NCI-H2029 (cell line): ENCODE data around the gene ZNF660.
"Not testable (repeated sequence)": the region's sequence is repeated elsewhere in the genome, so short reads cannot be mapped to it uniquely, and the experiment has no call there.

Experiments
- DNase-seq: peaks from one replicate; lab custom pipeline; 2025; lab: John Stamatoyannopoulos, UW

Gene ZNF660

GRCh38 chr3:44584646-44585501 is at the start of gene ZNF660:
ZNF660 (plus strand) TSS chr3:44584964; CDS start chr3:44594194, 9,230 bp downstream.
- peak; percentile 57 for DNase-seq

GRCh38 chr3:44535364-44535763 is 49.4 kb upstream of the ZNF660 start:
- no peak for DNase-seq

DNA sequence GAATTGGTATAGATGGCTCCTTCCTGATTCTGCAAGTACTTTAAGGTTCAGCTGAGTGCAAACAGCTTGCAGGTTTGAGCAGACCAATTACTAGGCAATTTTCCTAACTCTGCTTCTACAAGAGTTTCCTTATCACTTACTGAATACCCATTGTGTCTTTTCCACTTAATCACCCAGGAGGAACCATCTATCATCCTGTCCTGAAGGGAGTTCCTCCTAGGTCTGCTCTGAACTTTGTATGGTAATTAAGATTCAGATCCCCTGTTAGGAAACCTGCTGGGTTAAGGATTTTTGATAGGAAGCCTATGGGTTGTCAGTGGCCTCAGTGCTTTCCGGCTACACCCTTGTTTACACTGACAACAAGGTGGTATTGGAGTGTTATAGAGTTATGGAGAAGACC is 40.0 kb upstream of the ZNF660 start:
- DNase-seq: not testable (repeated sequence)

DNA sequence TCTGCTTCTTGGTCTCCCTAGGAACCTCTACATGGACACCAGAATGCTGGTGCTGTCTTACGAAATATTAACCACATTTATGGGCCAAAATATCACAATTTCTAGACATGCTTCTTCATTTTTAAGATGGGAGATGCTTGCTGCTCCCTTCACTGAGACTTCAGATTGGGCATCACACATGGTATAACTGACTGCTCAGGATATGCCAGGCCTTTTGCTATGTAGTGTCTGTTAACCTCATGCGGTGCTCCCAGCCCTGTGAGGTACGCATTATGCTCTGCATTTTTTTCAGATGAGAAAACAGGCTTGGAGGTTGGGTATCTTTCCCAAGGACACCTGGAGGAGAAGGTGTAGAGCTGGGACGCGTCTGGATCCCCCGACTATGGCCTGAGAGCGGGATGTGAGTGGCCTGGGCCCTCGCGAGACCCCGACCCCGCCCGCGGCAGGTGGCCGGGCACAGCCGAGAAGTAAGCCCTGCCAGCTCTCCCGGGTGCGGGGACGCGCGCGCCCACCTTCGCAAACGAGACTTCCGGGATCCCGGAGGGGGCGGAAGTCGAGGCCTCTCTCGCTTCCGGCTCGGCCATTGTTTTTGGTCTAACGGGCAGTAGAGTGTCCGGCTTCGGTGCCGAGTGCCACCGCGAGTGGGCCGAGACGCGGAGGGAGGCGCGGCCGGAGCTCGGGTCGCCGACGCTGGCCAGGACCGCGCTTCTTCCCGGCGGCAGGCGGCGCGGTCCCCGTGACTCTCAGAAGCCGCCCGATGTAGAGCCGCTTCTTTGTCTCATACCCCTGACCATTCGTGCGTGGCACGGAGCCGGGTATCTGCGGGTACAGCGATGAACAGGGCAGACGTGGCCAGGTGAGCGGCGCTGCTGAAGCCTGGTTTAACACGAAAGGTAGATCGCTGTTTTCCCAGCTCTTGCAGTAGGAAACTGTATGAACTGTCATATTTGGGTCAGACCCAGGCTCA is 29.9 kb upstream of the ZNF660 start, which contains the start of gene ZKSCAN7:
TSS of gene ZKSCAN7 (plus strand) at position 568 of the 967 bp plus-strand sequence. CDS start 1,855 bp downstream, outside the sequence.
- DNase-seq: peak; percentile 57

DNA sequence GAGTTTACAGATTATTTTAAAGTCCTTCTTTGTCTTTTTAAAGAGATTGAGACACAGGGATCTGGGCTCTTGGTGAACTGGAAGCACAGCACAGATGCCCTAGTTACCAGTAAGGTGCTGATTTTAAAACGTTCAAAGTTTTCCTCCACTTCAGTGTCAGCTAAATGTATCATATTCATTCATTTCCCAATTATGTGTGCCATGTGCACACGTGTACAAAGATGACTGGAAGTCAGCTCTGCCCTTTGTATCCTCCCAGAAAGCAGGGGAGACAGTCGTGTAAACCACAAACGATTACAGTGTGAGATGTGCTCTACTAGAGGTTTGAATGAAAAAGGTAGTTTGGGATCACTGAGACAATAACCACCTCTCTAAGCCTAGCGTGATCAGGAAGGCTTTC is 29.0 kb upstream of the ZNF660 start:
- DNase-seq: no peak

DNA sequence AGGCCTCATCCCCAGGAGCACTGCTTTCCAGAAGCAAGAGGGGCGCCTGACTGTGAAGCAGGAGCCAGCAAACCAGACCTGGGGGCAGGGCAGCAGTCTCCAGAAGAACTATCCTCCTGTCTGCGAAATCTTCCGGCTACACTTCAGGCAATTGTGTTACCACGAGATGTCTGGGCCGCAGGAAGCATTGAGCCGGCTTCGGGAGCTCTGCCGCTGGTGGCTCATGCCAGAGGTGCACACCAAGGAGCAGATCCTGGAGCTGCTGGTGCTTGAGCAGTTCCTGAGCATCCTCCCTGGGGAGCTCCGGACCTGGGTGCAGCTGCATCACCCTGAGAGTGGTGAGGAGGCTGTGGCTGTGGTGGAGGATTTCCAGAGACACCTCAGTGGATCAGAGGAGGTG is 27.7 kb upstream of the ZNF660 start:
- no peak for DNase-seq

DNA sequence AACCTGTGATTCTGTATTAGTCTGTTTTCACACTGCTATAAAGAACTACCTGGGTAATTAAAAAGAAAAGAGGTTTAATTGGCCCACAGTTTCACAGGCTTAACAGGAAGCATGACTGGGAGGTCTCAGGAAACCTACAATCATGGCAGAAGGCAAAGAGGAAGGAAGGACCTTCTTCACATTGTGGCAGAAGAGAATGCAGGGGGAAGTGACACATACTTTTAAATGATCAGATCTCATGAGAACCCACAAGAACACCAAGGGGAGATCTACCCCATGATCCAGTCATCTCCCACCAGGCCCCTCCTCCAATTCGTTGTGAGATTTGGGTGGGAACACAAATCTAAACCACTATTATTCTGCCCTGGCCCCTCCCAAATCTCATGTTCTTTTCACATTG is 23.7 kb upstream of the ZNF660 start:
- no peak for DNase-seq

- DNase-seq: no peak
These were observed 22.6 kb upstream of the ZNF660 start for GRCh38 chr3:44562147-44562546.

- no peak for DNase-seq
These were observed 16.2 kb upstream of the ZNF660 start for GRCh38 chr3:44568561-44568960.

- no peak for DNase-seq
These were observed 13.7 kb upstream of the ZNF660 start for GRCh38 chr3:44571024-44571423.

- DNase-seq: no peak
These were observed 8.2 kb upstream of the ZNF660 start for GRCh38 chr3:44576613-44577012.

GRCh38 chr3:44577354-44577952 is 7.3 kb upstream of the ZNF660 start:
- DNase-seq: not testable (repeated sequence)

- DNase-seq: not testable (repeated sequence)
These were observed 6.4 kb upstream of the ZNF660 start for GRCh38 chr3:44578316-44578715.

DNA sequence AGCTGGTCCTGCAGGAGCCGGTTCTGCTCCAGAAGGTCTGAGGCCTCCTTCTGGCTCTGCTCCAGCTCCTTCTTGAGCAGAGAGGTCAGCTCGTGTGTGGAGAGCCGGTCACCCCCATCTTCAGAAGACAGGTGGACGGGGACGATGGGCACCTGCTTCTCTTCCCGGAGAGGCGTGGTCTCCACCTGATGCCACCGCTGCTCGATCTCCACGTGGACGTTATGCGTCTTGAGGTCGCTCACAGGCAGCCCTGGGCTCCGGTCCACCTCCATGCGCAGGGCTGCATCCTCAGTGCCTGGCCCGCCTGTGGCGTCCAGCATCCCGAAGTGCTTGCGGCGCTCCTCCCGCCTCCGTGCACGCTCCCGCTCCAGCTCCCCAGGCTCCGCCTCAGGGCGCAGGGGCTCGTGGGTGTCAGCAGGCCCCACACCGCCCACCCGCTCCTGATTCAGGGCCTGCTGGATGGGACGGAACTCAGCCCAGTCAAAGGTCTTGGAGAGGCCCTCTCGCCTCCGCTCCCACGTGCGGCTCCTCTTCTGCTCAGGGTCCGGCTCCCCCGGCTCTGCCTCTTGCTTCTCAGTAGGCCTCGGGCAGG is 5.7 kb upstream of the ZNF660 start:
- not testable (repeated sequence) for DNase-seq

GRCh38 chr3:44579749-44580148 is 5.0 kb upstream of the ZNF660 start:
- DNase-seq: not testable (repeated sequence)

DNA sequence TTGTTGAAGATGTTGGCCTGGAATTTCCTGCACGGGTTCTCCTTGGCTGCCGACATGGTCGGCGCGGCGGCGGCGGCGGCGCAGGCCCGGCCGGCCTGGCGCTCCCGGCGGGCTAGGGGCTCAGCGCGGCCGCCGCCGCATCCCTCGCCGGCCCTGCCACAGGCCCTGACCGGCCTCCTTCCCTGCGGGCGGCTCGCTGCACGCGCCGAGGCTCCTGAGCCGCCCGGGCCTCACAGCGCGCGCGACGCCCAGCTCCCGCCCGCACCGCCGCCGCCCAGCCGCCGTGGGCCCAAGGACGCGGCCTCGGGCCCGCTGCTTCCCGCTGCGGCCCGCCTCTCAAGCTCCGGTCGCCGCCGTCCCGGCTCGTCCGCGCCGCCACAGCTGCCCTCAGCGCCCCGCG is 3.8 kb upstream of the ZNF660 start:
- not testable (repeated sequence) for DNase-seq

- DNase-seq: no peak
These were observed 11.9 kb downstream of the ZNF660 start for GRCh38 chr3:44596621-44597020.

DNA sequence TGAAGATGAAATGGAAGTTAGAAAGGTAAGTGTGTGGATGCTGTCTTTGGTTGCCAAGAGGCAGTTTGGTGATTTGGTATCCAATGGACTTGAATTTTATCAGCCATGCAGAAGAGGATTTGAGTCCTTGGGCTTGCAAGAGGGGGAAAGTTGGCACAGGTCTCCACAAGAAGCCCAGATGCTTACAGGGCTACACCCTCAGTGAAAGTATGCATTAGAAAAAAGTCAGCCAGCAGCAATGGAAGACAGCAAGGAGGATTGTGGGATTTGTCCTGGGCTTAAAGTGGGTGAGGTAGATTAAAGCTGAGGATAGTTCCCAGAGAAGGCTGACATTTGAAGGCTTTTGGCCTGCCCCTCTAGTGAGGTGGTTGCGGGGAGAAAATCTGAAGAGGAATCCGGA is 17.0 kb downstream of the ZNF660 start:
- no peak for DNase-seq

DNA sequence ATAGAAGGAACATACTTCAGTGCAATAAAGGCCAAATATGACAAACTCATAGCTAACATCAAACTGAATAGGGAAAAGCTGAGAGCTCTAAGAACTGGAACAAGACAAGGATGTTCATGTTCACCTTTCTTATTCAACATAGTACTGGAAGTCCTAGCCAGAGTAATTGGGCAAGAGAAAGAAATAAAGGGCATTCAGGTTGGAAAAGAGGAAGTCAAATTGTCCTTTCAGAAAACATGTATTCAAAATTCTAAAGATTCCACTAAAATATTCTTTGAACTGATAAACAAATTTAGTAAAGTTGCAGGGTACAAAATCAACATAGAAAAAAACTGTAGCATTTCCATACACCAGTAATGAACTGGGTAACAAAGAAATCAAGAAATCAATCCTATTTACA is 27.9 kb downstream of the ZNF660 start:
- no peak for DNase-seq

DNA sequence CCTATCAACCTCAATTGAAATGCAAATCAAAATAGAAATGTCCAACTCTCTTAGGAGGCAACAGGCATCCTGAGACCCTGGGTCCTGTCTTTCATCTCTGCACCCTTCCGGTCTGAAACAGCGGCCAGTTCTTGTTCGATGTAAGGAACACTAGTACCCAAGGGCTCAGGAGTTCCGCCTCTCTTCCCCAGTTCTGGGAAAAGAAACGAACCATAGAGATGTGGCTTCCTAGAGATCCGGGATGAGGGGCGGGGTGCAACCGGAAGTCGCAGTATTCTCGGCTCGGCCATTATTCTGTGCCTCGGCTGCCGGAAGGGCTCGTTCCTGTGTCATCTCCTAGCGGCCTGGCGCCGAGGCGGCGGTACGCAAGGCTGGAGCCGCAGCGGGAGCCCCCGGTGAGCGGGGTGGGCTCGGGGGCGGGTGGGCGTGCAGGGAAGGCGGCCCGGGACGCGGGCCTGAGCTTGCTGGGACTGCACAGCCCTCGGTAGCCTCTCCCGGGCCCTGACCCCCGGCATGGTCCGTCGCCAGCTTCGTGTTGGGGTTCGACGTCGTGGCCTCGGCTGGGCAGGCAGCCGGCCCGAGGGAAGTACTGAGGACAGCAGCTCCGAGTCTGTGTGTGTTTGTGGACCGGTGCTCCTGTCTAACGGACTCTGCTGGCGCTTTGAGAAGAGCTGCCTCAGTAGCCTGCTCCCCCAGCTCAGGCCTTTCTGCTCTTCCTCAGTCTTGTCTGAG is 40.2 kb downstream of the ZNF660 start, which contains the start of gene ZNF197:
TSS of gene ZNF197 (plus strand) at position 288 of the 732 bp plus-strand sequence. CDS start 4,119 bp downstream, outside the sequence.
- peak; percentile 95 for DNase-seq

DNA sequence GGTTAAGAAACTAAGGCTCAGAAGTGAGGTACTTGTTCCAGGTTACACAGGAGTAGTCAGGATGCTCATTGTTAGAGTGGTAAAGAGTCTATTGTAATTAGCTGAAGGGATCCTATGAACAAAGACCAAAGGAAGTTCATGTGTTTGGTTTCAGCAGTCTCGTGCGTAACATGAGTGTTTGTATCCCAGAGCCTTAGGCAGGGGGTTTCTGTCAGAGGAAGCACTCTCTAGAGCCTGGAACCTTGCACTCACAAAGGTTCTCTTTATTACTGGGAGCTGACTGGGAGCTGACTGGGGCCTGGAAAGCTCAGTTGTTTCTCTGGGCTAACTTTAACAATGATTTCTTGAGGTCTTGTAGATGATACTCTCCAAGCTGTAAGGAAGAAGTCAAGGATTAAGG is 44.0 kb downstream of the ZNF660 start:
- no peak for DNase-seq
